ENCODE data around the gene FBXW8. TPM values are rescaled to one million over a fixed set of nuclear protein-coding genes. Genes with fewer than 3 reads are reported as not detected.
A peak's percentile ranks its signal among the peaks of the same experiment; 100 is the strongest.

Gene FBXW8
- total RNA-seq, 2 donors from 2014 or later = 26.1 to 34.7 TPM

GRCh38 chr12:116867523-116867922 is 43.2 kb upstream of the FBXW8 start:
- WGBS, 2 experiments (ENCODE audit: insufficient coverage in 1 of 2, insufficient read length in 1 of 2) = 92 to 100% methylated on average over 1 to 2 of the region's 2 CpGs
- H3K9me3 Mint-ChIP-seq = no peaks in the 10 kb centered on the region
- peaks cover 5% of the 10 kb centered on the region for H3K27me3 Mint-ChIP-seq (ENCODE audit: insufficient read depth)
- no peak for DNase-seq
- Histone ChIP-seq H3K9me3 (ENCODE audit: control insufficient read depth, low read length) (no peaks in the 10 kb centered on the region), H3K27me3 (ENCODE audit: control insufficient read depth, insufficient read depth, low read length, poor library complexity, severe bottlenecking) (no peaks in the 10 kb centered on the region), H3K27ac (ENCODE audit: low read depth, low read length) (no peak overlapping the region), H3K36me3 (ENCODE audit: control insufficient read depth, insufficient read depth, low read length) (no peaks in the 10 kb centered on the region), H3K4me1 (ENCODE audit: control insufficient read depth, insufficient read depth, low read length) (peaks cover 8% of the 10 kb centered on the region), H3K9ac (ENCODE audit: extremely low read depth, low read length, poor library complexity, severe bottlenecking) (no peak overlapping the region), H3K4me3 (ENCODE audit: low read length) (no peak overlapping the region)
- H3K4me1 Mint-ChIP-seq = peaks cover 9% of the 10 kb centered on the region
- H3K4me3 Mint-ChIP-seq = no peak overlapping the region
- no peaks in the 10 kb centered on the region for H3K36me3 Mint-ChIP-seq (ENCODE audit: low read depth)
- TF ChIP-seq, protein P1, sequence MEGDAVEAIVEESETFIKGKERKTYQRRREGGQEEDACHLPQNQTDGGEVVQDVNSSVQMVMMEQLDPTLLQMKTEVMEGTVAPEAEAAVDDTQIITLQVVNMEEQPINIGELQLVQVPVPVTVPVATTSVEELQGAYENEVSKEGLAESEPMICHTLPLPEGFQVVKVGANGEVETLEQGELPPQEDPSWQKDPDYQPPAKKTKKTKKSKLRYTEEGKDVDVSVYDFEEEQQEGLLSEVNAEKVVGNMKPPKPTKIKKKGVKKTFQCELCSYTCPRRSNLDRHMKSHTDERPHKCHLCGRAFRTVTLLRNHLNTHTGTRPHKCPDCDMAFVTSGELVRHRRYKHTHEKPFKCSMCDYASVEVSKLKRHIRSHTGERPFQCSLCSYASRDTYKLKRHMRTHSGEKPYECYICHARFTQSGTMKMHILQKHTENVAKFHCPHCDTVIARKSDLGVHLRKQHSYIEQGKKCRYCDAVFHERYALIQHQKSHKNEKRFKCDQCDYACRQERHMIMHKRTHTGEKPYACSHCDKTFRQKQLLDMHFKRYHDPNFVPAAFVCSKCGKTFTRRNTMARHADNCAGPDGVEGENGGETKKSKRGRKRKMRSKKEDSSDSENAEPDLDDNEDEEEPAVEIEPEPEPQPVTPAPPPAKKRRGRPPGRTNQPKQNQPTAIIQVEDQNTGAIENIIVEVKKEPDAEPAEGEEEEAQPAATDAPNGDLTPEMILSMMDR (conservative IDR thresholded peaks at IDR 0.05) = no peak
- no peak overlapping the region for H3K27ac Mint-ChIP-seq

- 87 to 92% methylated on average over 4 of the region's 4 CpGs for WGBS, 2 experiments (ENCODE audit: insufficient coverage in 1 of 2, insufficient read length in 1 of 2)
Observed at GRCh38 chr12:116870306-116870705, 40.4 kb upstream of the FBXW8 start.

DNA sequence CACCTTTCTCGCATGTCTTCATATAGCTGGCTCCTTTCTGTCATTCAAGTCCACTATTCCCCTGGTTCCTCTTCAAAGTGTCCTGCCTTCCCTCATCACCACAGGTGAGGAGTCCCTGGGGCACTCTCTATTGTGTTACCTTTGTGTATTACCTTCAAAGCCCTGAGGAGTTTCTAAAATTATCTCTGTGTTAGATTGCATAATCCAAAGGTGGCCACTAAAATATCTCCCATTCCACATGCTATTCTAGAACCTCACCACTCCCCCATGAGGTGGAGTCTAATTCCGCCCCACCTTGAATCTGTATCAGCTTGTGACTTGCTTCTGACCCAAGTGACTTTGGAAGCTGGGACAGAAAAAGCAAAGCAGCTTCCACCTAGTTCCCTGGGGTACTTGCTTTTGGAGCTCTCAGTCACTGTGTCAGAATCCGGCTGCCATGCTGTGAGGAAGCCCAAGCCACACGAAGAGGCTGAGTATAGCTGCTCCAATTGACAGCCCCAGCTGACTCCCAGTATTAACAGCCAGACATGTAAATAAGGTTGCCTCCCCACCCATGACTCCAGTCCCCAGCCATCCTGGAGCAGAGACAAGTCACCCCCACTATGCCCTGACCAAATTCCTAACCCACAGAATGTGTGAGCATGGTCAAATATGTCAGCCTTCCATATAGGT is 36.3 kb upstream of the FBXW8 start:
- H3K9me3 Mint-ChIP-seq = peaks cover 7% of the 10 kb centered on the region
- DNase-seq = peak; percentile 68
- no peak overlapping the region for H3K9ac ChIP-seq (ENCODE audit: extremely low read depth, low read length, poor library complexity, severe bottlenecking)
- TF ChIP-seq, protein P1 (conservative IDR thresholded peaks at IDR 0.05) = peak; percentile 44
- peaks cover 26% of the 10 kb centered on the region for H3K27me3 ChIP-seq (ENCODE audit: control insufficient read depth, insufficient read depth, low read length, poor library complexity, severe bottlenecking)
- H3K36me3 Mint-ChIP-seq (ENCODE audit: low read depth) = no peaks in the 10 kb centered on the region
- H3K4me1 ChIP-seq (ENCODE audit: control insufficient read depth, insufficient read depth, low read length) = peaks cover 2% of the 10 kb centered on the region
- WGBS, 2 experiments (ENCODE audit: insufficient coverage in 1 of 2, insufficient read length in 1 of 2) = 89 to 92% methylated on average over 4 of the region's 4 CpGs
- H3K4me3 ChIP-seq (ENCODE audit: low read length) = no peak overlapping the region
- H3K4me1 Mint-ChIP-seq = peaks cover 25% of the 10 kb centered on the region
- peaks cover 10% of the 10 kb centered on the region for H3K9me3 ChIP-seq (ENCODE audit: control insufficient read depth, low read length)
- H3K4me3 Mint-ChIP-seq = no peak overlapping the region
- peaks cover 44% of the 10 kb centered on the region for H3K27me3 Mint-ChIP-seq (ENCODE audit: insufficient read depth)
- no peaks in the 10 kb centered on the region for H3K36me3 ChIP-seq (ENCODE audit: control insufficient read depth, insufficient read depth, low read length)
- no peak overlapping the region for H3K27ac ChIP-seq (ENCODE audit: low read depth, low read length)
- no peak overlapping the region for H3K27ac Mint-ChIP-seq

More at GRCh38 chr12:116870306-116870705, 40.4 kb upstream of the FBXW8 start:
- H3K9ac ChIP-seq (ENCODE audit: extremely low read depth, low read length, poor library complexity, severe bottlenecking) = no peak overlapping the region
- TF ChIP-seq, protein P1 (conservative IDR thresholded peaks at IDR 0.05) = no peak
- H3K4me3 Mint-ChIP-seq = no peak overlapping the region
- H3K27me3 Mint-ChIP-seq (ENCODE audit: insufficient read depth) = peaks cover 13% of the 10 kb centered on the region
- H3K36me3 Mint-ChIP-seq (ENCODE audit: low read depth) = no peaks in the 10 kb centered on the region
- H3K27me3 ChIP-seq (ENCODE audit: control insufficient read depth, insufficient read depth, low read length, poor library complexity, severe bottlenecking) = no peaks in the 10 kb centered on the region
- peaks cover 10% of the 10 kb centered on the region for H3K9me3 ChIP-seq (ENCODE audit: control insufficient read depth, low read length)
- H3K27ac Mint-ChIP-seq = no peak overlapping the region
- no peak overlapping the region for H3K27ac ChIP-seq (ENCODE audit: low read depth, low read length)
- H3K4me3 ChIP-seq (ENCODE audit: low read length) = no peak overlapping the region
- H3K9me3 Mint-ChIP-seq = peaks cover 5% of the 10 kb centered on the region
- DNase-seq = no peak
- H3K36me3 ChIP-seq (ENCODE audit: control insufficient read depth, insufficient read depth, low read length) = no peaks in the 10 kb centered on the region
- H3K4me1 ChIP-seq (ENCODE audit: control insufficient read depth, insufficient read depth, low read length) = no peaks in the 10 kb centered on the region
- peaks cover 11% of the 10 kb centered on the region for H3K4me1 Mint-ChIP-seq

Data from endodermal cell (in vitro differentiated cells).